Endometrium (tissue), 2 donors: ENCODE results near the gene SPC24.

ENCODE experiments used
- FAIRE-seq: peaks from 2 replicates; lab custom pipeline; 2012; peaks lifted over from hg19 to GRCh38; lab: Jason Lieb, UNC
- donor health status: control.
- donor health status: control.

SPC24 gene

DNA sequence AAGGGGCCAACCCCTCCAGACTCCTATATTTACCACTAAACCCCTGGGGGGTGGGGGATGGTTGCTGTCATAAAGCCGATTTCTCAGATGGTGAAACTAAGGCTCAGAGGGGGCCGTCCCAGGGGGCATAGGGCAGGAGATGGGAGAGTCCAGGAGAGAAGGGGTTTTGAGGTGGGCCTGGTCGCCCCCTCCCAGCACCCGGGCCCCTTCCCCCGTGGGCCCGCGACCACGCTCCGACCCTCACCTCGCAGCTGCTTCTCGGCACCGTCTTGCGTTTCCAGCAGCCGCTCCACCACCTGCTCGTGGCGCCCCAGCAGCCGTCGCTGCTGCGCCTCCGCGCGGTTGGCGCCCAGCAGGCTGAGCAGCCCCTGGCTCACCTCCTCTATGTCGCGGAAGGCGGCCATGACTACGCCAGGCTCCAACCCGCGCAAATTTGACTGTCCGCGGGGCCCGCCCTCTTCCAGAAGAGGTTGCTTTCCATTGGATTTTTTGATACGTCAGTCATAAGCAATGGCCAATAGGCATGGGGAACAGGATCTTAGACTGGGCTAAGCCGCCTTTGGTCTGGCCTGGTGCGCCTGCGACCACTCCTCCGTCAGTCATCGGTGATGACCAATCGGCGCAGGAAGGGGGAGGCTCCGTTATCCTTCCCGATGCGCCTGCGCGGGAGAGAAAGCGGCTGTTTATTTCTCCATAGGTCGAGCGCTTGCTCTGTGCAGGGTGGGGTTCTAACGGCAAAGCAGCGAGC lies at the start of gene SPC24:
SPC24 (minus strand) TSS at position 410 of the 748 bp plus-strand sequence; CDS start at position 404, 6 bp downstream.
- FAIRE-seq = peak; percentile 90

DNA sequence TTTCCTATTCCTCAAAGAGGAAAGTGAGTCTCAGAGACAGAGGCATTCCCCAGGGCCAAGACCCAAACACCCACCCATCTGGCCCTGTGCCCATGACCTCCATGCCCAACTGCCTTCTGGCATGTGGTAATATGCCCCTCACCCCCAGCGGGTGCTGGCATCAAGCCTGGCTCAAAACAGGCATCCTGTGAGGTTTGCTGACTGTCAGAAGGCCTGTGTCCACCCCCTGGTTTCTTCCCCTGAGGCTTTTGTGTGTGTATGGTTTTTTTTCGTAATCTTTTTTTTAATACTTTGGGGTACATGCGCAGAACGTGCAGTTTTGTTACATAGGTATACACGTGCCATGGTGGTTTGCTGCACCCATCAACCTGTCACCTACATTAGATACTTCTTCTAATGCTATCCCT lies 49.4 kb upstream of the SPC24 start:
- no peak for FAIRE-seq

GRCh38 chr19:11204076-11204602 lies 48.6 kb upstream of the SPC24 start:
- no peak for FAIRE-seq

- no peak for FAIRE-seq
These were observed 47.9 kb upstream of the SPC24 start for GRCh38 chr19:11203194-11204075.

- FAIRE-seq = no peak
These were observed 47.1 kb upstream of the SPC24 start for GRCh38 chr19:11202488-11203193.

DNA sequence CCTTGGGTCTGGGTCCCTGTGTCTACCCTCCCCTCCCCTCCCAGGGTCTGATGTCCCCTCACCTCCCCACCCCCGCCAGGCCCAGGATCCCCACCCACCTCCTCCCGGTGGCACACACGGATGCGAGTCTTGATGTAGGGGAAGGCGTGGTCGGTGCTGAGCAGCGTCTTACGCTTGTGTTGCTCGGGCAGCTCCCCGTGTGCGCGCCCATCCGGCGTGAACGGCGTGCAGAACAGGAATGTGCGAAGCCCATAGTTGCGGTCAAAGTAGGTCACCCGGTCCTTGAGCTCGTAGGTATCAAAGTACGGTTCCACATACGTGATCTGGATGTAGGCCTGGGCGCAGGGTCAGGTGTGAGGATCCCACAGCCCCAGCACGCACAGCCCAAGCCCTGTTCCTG lies 46.2 kb upstream of the SPC24 start:
- no peak for FAIRE-seq

- no peak for FAIRE-seq
These were observed 45.3 kb upstream of the SPC24 start for GRCh38 chr19:11200931-11201330.

DNA sequence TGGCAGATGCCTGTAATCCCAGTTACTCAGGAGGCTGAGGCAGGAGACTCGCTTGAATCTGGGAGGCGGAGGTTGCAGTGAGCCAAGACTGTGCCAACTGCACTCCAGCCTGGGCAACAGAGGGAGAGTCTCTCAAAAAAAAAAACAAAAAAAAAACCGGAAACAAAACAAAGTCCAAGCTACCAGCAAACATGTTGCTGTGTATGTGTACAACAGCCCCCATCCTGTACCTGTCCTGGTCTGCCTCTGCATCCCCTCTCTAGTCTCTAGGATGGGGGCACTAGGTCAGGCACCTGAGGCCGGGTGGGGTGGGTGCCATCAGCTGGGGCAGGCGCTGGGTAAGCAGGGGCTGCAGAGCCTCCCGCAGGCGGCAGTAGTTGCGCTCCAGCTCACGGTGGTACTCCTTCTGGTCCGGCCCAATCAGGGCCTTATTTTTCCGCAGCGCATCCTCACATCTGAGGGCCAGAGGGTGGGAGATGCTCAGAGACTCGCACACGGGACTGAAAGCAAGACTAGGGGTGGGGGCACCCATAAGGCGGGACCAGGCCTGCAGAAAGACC lies 44.5 kb upstream of the SPC24 start:
- no peak for FAIRE-seq

- no peak for FAIRE-seq
These were observed 43.9 kb upstream of the SPC24 start for GRCh38 chr19:11199517-11199916.

GRCh38 chr19:11198769-11199424 lies 43.3 kb upstream of the SPC24 start:
- no peak for FAIRE-seq

DNA sequence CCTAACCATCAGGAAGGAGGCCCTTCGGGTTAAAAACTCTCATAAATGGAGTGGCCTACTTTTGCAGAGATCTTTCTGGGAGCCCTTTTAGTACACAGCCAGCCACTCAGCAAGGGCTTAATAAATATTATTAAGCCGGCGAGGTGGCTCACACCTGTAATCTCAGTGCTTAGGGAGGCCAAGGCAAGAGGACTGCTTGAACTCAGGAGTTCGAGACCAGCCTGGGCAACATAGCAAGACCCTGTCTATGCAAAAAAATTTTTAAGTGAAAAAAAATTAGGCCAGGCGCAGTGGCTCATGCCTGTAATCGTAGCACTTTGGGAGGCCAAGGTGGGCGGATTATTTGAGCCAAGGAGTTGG lies 42.6 kb upstream of the SPC24 start:
- no peak for FAIRE-seq

DNA sequence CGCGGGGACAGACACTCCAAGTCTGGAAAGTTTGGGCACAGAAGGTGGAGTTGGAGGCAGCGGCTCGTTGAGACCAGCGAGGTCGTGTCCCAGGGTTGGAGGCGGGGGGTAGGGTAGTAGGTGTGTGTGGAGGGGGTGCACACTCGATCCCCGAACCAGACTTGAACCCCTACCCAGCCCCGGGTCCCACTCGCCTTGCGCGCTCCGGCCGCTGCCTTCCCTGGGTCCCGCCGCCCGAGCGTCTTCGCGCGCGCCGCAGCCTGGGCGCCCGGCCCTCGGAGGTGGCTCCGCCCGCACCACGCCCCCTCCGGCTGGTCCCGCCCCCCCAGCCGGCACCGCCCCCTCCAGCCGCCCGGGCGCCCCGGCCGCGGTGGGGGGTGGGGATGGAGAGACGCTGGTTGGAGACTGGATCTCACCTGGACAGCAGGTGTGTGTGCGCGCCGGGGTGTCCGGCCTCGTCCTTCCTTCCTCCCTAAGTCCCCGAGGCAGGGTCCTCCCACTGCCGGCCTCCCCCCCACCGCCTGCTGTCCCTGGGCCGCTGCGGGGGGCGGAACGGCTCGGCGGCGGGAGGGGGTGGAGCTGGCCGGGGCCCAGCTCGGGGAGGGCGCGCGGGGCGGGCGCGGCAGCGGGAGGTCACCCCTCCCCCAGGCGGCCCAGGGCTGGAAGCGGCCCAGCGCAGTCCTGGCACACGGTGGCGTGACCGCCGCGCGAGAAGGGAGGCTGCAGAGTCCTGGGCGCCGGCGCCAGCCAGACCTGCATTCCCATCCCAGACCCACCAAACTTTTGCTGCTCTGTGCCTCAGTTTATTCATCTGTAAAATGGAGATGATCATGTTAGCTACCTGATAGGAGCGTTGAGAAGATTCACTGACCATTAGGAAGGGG lies 42.0 kb upstream of the SPC24 start, which contains the start of gene KANK2:
KANK2 (minus strand) TSS at position 255 of the 884 bp plus-strand sequence. CDS start 3,034 bp downstream, outside the sequence.
- FAIRE-seq = no peak

- FAIRE-seq = no peak
These were observed 41.1 kb upstream of the SPC24 start for GRCh38 chr19:11196406-11197287.

- no peak for FAIRE-seq
These were observed 40.1 kb upstream of the SPC24 start for GRCh38 chr19:11195681-11196080.

DNA sequence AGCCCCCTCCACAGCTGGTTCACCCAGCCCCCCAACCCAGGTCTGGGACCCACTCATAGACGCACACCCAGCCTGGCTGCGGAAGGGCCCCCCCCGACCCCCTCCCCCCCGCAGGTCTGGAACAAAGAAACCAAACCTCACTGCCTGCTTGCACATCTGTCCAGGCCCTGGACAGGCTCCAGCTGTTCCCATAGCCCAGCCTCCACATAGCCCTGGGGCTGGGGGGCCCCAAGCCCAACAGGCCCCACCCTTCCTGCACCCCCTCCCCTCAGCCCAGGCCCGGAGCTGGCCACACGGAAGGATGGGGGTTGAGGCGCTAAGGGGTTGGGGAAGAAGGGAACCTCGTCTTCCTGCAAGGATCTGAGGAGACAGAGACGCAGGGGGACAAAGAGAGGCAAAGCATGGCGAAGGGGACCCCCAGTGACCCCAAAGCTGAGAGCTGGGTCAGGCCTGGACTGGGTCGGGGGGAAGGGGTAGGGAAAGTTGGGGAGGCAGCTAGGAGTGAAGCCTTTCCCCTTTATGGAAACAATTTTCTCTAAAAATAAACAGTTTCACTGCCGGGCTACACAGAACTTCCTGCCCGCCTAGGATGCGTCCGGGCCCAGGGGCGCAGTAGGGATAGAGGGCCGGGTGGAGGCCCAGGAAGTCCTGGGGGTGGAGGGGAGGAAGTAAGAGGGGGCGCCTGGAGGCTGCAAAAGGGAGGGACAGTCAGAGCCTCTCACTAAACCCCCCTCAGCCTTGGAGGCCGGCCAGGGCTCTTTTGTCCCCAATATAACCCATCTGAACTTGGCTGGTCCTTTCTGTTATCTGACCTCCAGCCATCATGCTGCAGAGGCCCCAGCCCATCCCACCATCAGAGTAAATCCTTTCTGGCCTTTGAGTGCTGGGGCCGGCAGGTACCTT lies 39.3 kb upstream of the SPC24 start:
- no peak for FAIRE-seq

DNA sequence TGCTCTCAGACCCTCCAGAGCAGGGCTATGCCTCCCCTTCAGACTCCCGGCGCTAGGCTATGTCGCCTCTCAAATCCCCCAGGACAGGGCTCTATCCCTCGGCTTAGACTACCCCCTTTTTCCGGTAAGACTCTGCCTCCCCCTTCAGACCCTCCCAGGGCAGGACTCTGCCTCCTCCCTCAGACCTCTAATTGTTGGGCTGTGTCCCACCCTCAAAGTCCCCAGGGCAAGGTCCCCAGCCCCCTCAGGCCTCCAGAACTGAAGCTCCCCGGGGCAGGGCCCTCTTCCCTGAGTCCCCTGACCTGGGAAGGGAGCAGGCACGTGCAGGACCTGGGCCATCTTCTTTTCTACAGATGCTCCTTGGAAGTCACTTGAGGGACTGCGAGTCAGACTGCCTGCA lies 38.6 kb upstream of the SPC24 start:
- no peak for FAIRE-seq

- no peak for FAIRE-seq
These were observed 37.7 kb upstream of the SPC24 start for GRCh38 chr19:11192957-11193939.
